Right lobe of liver (tissue), 6 donors: ENCODE measurements around the gene PARL. TPM values are rescaled to one million over a fixed set of nuclear protein-coding genes. Genes with fewer than 3 reads are reported as not detected.
A peak's percentile ranks its signal among the peaks of the same experiment; 100 is the strongest.

Experiments
- ATAC-seq, 4 donors: fragments of 200-7000 bp; cut with Tn5 transposase; one replicate each; pipeline ENCODE4 v1.9.1; 2020; ENCODE audit warnings: mild to moderate bottlenecking in 4 of 4, moderate library complexity in 4 of 4
- DNase-seq, 3 donors: peaks; one replicate each; pipeline ENCODE4 v3.0.0-alpha.2; 2020
- H3K27ac ChIP-seq, 3 donors: fragments of 200-600 bp; one replicate each; pipeline ENCODE4 v1.8.0; 2022
- H3K27me3 ChIP-seq, 2 donors: fragments of 200-600 bp; one replicate each; pipeline ENCODE4 v1.8.0; 2022
- H3K36me3 ChIP-seq, 4 donors: fragments of 200-600 bp; sonication (generic) in 1 of 4; one replicate each; pipeline versions ENCODE4 v1.5.1 to v1.8.0; 2017 to 2022; ENCODE audit warnings: control low read depth in 1 of 4
- H3K4me1 ChIP-seq, 4 donors: fragments of 200-600 bp; sonication (generic) in 1 of 4; one replicate each; pipeline versions ENCODE4 v1.5.1 to v1.8.0; 2017 to 2022; ENCODE audit warnings: control low read depth in 1 of 4
- H3K4me3 ChIP-seq, 3 donors: fragments of 200-600 bp; one replicate each; pipeline ENCODE4 v1.8.0; 2022
- H3K9me3 ChIP-seq, 4 donors: fragments of 200-600 bp; sonication (generic) in 1 of 4; one replicate each; pipeline versions ENCODE4 v1.5.1 to v1.8.0; 2017 to 2022; ENCODE audit warnings: control low read depth in 1 of 4
- CTCF ChIP-seq, 4 donors: fragments of 200-600 bp in 3 of 4; fragments of 450-650 bp in 1 of 4; IDR thresholded peaks; one replicate each; pipeline versions ENCODE4 v1.5.1 to v1.8.0; 2016 to 2022; ENCODE audit warnings: antibody characterized with exemption in 4 of 4, mild to moderate bottlenecking in 2 of 4
- POLR2A ChIP-seq: fragments of 450-650 bp; IDR thresholded peaks from one replicate; pipeline ENCODE4 v1.6.1; 2017; ENCODE audit warnings: antibody characterized with exemption, mild to moderate bottlenecking
- WGBS: methylation state at CpG from one replicate; pipeline ENCODE4 v1.1.6; 2018; ENCODE audit warnings: low coverage, low lambda C conversion rate; ENCODE audit not compliant: insufficient coverage; ENCODE audit errors: missing lambda C conversion rate; 5-methylcytosine and 5-hydroxymethylcytosine counted together
- intact Hi-C, 2 donors: fragments of 100-400 bp; cut with DNase I; formaldehyde crosslinking; loops; one replicate each; pipeline versions ENCODE4 v1.11.2 to v1.14.1; 2022
- total RNA-seq, 6 experiments: library from RNA; depleted of rRNA in 2 of 6; stranded (reverse); fragments of >200 nt in 2 of 6; fragmentation: NEBNext Ultra II Directional in 3 of 6; extraction: Animal tissue kit (Norgen Biotek cat#: 25700) in 3 of 6; gene quantifications; one replicate each; pipeline versions ENCODE4 v1.1.0 to v1.2.4, GENCODE V29; 2016 to 2023
- donor health status: DM: no; HTN: yes; CAD: no.
- donor health status: DM: no; HTN: no; CAD: no.
- donor health status: DM: no; HTN: no; CAD: no.
- donor health status: DM: no; HTN: yes; CAD: no.
- donor health status: DM: no; HTN: yes; CAD: no.

Gene PARL
- total RNA-seq, 6 experiments from 2014 or later: 23.7 to 29.0 (median 26.2) TPM

- TF ChIP-seq CTCF (IDR thresholded peaks at IDR 0.05): no peak
- TF ChIP-seq POLR2A: no peak
- Histone ChIP-seq H3K4me1 (no peaks in the 10 kb centered on the region), H3K36me3 (no peaks in the 10 kb centered on the region), H3K9me3 (no peaks in the 10 kb centered on the region), H3K4me3 (no peak overlapping the region), H3K27me3 (no peaks in the 10 kb centered on the region), H3K27ac (no peak overlapping the region)
- DNase-seq: no peak
- intact Hi-C loops: no loop called here
- peak in 1 of 4 donors; percentile 28 for ATAC-seq
- WGBS: 47% methylated on average over 6 of the region's 10 CpGs
These were observed 28.4 kb upstream of the PARL start for GRCh38 chr3:183912895-183913579.

GRCh38 chr3:183911763-183912506, 27.3 kb upstream of the PARL start:
- Histone ChIP-seq H3K36me3 (no peaks in the 10 kb centered on the region), H3K27ac (no peak overlapping the region), H3K27me3 (no peaks in the 10 kb centered on the region), H3K4me3 (no peak overlapping the region), H3K9me3 (no peaks in the 10 kb centered on the region), H3K4me1 (no peaks in the 10 kb centered on the region)
- intact Hi-C loops: no loop called here
- whole genome bisulfite sequencing: 74% methylated on average over 8 of the region's 8 CpGs
- ATAC-seq: peak in 1 of 4 donors; percentile 51
- no peak for DNase-seq
- no peak for TF ChIP-seq CTCF (IDR thresholded peaks at IDR 0.05)
- TF ChIP-seq POLR2A: no peak

GRCh38 chr3:183911087-183911486, 26.4 kb upstream of the PARL start:
- ATAC-seq: peak in 2 of 4 donors; percentile 9 to 18
- no peaks in the 10 kb centered on the region for H3K4me1 ChIP-seq
- intact Hi-C loops: no loop called here
- 75% methylated on average over 2 of the region's 6 CpGs for WGBS
- no peaks in the 10 kb centered on the region for H3K36me3 ChIP-seq
- H3K27me3 ChIP-seq: no peaks in the 10 kb centered on the region
- TF ChIP-seq POLR2A (no peak), CTCF (IDR thresholded peaks at IDR 0.05) (no peak)
- H3K4me3 ChIP-seq: no peak overlapping the region
- no peak for DNase-seq
- no peaks in the 10 kb centered on the region for H3K9me3 ChIP-seq
- H3K27ac ChIP-seq: no peak overlapping the region

- intact Hi-C loops: no loop called here
- Histone ChIP-seq H3K4me1 (no peaks in the 10 kb centered on the region), H3K27ac (no peak overlapping the region), H3K9me3 (no peaks in the 10 kb centered on the region), H3K27me3 (no peaks in the 10 kb centered on the region), H3K4me3 (no peak overlapping the region), H3K36me3 (no peaks in the 10 kb centered on the region)
- ATAC-seq (no peak), DNase-seq (no peak)
- WGBS: 82% methylated on average over 5 of the region's 14 CpGs
- no peak for TF ChIP-seq POLR2A
- TF ChIP-seq CTCF (IDR thresholded peaks at IDR 0.05): no peak
These were observed 24.4 kb upstream of the PARL start for GRCh38 chr3:183909030-183909600.
